Ascending aorta (tissue), 2 donors: ENCODE results near the gene CEP76. TPM values are rescaled to one million over a fixed set of nuclear protein-coding genes. Genes with fewer than 3 reads are reported as not detected.

ENCODE experiments used
- DNase-seq, 2 donors: peaks; one replicate each; pipeline ENCODE4 v3.0.0-alpha.2; 2019; ENCODE audit warnings: low spot score in 2 of 2
- H3K27ac ChIP-seq, 2 donors: fragments of 200-600 bp; sonication (generic); one replicate each; pipeline ENCODE4 v1.5.1; 2016 to 2017; ENCODE audit warnings: mild to moderate bottlenecking in 1 of 2
- H3K27me3 ChIP-seq: fragments of 200-600 bp; sonication (generic); one replicate; pipeline ENCODE4 v1.5.1; 2017
- H3K36me3 ChIP-seq, 2 donors: fragments of 200-600 bp; sonication (generic); one replicate each; pipeline ENCODE4 v1.5.1; 2016
- H3K4me1 ChIP-seq, 2 donors: fragments of 200-600 bp; sonication (generic); one replicate each; pipeline ENCODE4 v1.5.1; 2016 to 2017; ENCODE audit warnings: mild to moderate bottlenecking in 1 of 2
- H3K4me3 ChIP-seq, 2 donors: fragments of 200-600 bp; sonication (generic); one replicate each; pipeline ENCODE4 v1.5.1; 2016 to 2017; ENCODE audit warnings: mild to moderate bottlenecking in 1 of 2
- H3K9me3 ChIP-seq, 2 donors: fragments of 200-600 bp; sonication (generic); one replicate each; pipeline ENCODE4 v1.5.1; 2016
- intact Hi-C: fragments of 100-400 bp; cut with DNase I; formaldehyde crosslinking; loops from one replicate; pipeline ENCODE4 v1.15.1; 2023
- total RNA-seq: library from RNA; depleted of rRNA; stranded (reverse); fragments of >200 nt; gene quantifications from one replicate; pipeline ENCODE4 v1.1.0, GENCODE V29; 2016
- TF ChIP-seq, protein P1 (sequence below), 3 experiments: fragments of 200-600 bp in 2 of 3; fragments of 450-650 bp in 1 of 3; sonication (generic) in 2 of 3; IDR thresholded peaks; one replicate each; pipeline ENCODE4 v1.5.1; 2016 to 2019; ENCODE audit warnings: antibody characterized with exemption in 3 of 3, mild to moderate bottlenecking in 1 of 3, moderate library complexity in 1 of 3

CEP76 gene
- total RNA-seq, 1 donor from 2014 or later, result 10.3 TPM

DNA sequence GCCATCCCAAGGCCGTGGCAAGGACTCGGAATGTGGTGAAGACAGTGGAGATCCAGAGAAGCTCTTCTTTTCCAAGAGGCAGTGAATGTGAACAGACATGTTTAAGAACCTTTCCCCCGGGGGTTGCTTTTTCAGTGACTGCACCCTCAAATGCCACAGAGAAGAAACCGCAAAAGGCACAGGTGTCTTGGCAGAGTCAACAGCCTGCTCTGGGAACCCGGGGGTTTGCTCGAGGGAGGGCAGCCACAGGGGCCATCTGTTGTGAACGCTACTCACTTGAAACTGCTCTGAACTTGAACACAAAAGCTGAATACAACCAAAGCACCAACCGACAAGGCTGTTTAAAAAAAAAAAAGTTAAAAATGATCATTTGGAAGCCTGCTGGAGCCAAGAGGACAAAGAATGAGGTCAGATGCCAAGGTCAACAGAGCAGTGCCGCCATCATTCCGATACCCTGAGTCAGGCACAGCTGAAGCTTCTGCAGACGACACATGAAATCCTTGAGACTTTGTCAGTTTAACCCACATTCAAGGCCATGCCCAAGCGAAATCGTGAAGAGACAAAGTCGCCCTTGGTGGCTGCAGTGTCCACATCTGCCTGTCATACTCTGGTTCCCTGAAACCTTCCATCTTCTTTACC is 47.7 kb upstream of the CEP76 start:
- TF ChIP-seq, protein P1, sequence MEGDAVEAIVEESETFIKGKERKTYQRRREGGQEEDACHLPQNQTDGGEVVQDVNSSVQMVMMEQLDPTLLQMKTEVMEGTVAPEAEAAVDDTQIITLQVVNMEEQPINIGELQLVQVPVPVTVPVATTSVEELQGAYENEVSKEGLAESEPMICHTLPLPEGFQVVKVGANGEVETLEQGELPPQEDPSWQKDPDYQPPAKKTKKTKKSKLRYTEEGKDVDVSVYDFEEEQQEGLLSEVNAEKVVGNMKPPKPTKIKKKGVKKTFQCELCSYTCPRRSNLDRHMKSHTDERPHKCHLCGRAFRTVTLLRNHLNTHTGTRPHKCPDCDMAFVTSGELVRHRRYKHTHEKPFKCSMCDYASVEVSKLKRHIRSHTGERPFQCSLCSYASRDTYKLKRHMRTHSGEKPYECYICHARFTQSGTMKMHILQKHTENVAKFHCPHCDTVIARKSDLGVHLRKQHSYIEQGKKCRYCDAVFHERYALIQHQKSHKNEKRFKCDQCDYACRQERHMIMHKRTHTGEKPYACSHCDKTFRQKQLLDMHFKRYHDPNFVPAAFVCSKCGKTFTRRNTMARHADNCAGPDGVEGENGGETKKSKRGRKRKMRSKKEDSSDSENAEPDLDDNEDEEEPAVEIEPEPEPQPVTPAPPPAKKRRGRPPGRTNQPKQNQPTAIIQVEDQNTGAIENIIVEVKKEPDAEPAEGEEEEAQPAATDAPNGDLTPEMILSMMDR (IDR thresholded peaks at IDR 0.05), result no peak
- Histone ChIP-seq H3K4me3 (no peak overlapping the region), H3K27ac (no peak overlapping the region), H3K27me3 (no peaks in the 10 kb centered on the region), H3K9me3 (no peaks in the 10 kb centered on the region), H3K36me3 (no peaks in the 10 kb centered on the region), H3K4me1 (no peaks in the 10 kb centered on the region)
- DNase-seq, result peak in 1 of 2 donors; percentile 64
- intact Hi-C loops, result no loop called here

DNA sequence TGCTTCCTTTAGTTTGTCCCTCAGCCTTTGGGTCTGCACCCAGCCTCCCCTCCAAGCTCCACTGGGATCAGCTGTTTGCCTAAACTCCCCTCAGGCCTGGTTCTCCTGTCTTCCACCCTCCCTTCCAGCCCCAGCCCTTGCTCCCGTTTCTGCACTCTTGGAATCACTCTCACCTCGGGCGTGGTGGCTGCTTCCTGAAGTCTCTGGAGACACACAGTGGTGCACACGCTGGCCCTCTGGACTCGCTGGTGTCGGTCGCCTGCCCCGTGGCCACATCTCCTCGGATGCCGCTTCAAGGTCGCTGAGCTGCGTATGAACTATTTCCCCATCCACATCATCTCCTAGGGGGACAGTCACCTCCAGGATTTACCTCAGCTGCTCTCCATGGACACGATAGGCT is 46.6 kb upstream of the CEP76 start:
- TF ChIP-seq, protein P1 (IDR thresholded peaks at IDR 0.05), result no peak
- H3K36me3 ChIP-seq, result no peaks in the 10 kb centered on the region
- intact Hi-C loops, result no loop called here

DNA sequence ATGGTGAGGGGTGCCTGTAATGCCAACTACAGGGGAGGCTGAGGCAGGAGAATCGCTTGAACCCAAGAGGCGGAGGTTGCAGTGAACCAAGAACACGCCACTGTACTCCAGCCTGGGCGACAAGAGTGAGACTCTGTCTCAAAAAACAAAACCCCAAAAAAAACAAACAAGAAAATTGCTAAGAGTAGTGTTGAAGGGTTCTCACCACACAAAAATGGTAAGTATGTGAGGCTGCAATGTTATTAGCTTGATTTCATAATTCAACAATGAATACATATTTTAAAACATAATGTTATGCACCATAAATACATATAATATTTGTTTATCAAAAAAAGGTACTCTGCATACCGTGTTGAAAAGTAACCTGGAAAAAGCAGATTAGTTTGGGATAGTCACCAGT is 46.1 kb upstream of the CEP76 start:
- Histone ChIP-seq H3K4me1 (no peaks in the 10 kb centered on the region), H3K4me3 (no peak overlapping the region), H3K27me3 (no peaks in the 10 kb centered on the region), H3K36me3 (no peaks in the 10 kb centered on the region), H3K9me3 (no peaks in the 10 kb centered on the region), H3K27ac (no peak overlapping the region)
- intact Hi-C loops, result no loop called here
- TF ChIP-seq, protein P1 (IDR thresholded peaks at IDR 0.05), result no peak
- DNase-seq, result no peak

More for the DNA sequence above, 46.6 kb upstream of the CEP76 start:
- H3K4me3 ChIP-seq, result no peak overlapping the region
- no peaks in the 10 kb centered on the region for H3K9me3 ChIP-seq
- H3K27me3 ChIP-seq, result no peaks in the 10 kb centered on the region
- no peak overlapping the region for H3K27ac ChIP-seq
- peak in 1 of 2 donors; percentile 47 for DNase-seq
- no peaks in the 10 kb centered on the region for H3K4me1 ChIP-seq

DNA sequence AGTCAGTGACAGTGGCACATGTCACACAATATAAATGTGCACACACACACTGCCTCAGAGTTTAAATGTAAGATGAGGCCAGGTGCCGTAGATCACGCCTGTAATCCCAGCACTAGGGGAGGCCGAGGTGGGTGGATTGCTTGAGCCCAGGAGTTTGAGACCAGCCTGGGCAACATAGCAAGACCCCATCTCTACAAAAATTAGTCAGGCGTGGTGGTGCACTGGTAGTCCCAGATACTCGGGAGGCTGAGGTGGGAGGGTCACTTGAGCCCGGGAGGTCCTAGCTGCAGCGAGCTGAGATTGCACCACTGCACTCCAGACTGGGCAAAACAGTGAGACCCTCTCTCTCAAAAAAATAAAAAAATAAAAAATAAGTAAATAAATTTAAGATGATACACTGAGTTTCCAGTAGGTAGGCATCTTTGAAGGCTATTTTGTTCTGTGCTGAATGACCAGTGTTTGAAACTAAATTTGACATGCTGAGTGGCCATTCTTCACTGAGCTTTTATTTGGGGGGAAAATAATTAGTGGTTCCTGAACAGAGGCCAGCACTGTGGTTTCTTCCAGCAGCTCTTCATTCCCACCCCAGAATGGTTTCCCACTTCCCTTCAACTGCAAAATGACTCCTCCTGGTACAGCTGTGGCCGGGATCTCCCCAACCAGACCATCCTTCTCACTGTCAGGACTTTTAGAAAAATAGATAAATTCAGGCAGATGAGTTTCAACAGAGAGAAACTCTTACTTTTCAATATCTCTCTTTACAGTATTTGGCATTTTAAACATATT is 45.2 kb upstream of the CEP76 start:
- H3K4me3 ChIP-seq, result no peak overlapping the region
- H3K36me3 ChIP-seq, result no peaks in the 10 kb centered on the region
- no peak for DNase-seq
- H3K27ac ChIP-seq, result no peak overlapping the region
- TF ChIP-seq, protein P1 (IDR thresholded peaks at IDR 0.05), result no peak
- no peaks in the 10 kb centered on the region for H3K9me3 ChIP-seq
- no peaks in the 10 kb centered on the region for H3K4me1 ChIP-seq
- intact Hi-C loops, result no loop called here
- no peaks in the 10 kb centered on the region for H3K27me3 ChIP-seq

DNA sequence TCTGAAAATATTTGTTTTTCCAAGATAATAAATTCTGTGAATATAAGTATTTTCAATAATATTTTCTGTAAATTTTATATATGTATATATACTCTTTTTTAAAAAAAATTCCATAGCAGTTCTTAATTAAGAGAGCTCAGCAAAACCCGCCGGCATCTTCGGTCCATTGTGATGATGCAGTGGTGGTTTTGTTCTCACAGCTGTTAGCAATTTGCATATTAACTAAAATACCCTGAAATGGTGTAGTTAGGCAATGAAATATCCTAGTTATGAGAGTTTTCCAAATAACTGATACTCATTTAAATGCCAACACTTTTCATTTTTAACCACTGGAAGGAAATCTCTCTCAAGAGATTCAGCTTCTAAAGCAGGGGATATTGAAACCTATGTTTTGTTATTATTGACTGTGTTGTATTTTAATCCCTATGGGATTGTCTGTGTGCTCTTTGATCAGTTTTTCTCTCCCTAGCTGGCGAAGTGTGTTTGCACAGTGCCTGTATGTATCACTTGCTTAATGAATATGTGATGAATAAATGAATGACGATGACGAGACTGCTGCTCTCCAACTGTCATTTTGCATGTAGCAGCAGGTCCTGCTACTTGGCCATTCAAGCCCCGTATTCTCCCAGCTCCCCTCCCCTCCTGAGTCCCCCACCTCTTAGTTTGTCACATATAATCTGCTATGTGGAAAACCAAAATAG is 42.7 kb upstream of the CEP76 start:
- Histone ChIP-seq H3K27me3 (no peaks in the 10 kb centered on the region), H3K27ac (no peak overlapping the region), H3K4me1 (no peaks in the 10 kb centered on the region), H3K36me3 (no peaks in the 10 kb centered on the region), H3K4me3 (no peak overlapping the region), H3K9me3 (no peaks in the 10 kb centered on the region)
- no peak for DNase-seq
- TF ChIP-seq, protein P1 (IDR thresholded peaks at IDR 0.05), result no peak
- intact Hi-C loops, result no loop called here
